B cell (primary cell): Measurements from ENCODE around the gene PCDH15. TPM values are rescaled to one million over a fixed set of nuclear protein-coding genes. Genes with fewer than 3 reads are reported as not detected.

Experiments
- ATAC-seq: fragments of 200-7000 bp; cut with Tn5 transposase; one replicate; pipeline ENCODE4 v1.10.0; 2021; ENCODE audit warnings: low read depth, mild to moderate bottlenecking, moderate number of reproducible peaks, moderate library complexity
- CTCF ChIA-PET: fragments of 350-600 bp; sonication (Branson Sonifier 250); formaldehyde crosslinking; loops from one replicate; lab custom pipeline; 2021; ENCODE audit warnings: antibody characterized with exemption, inconsistent platforms; lab: Charles Lee
- POLR2A ChIA-PET: fragments of 350-600 bp; sonication (Branson Sonifier 250); formaldehyde crosslinking; loops from one replicate; lab custom pipeline; 2021; ENCODE audit warnings: antibody characterized with exemption; lab: Charles Lee
- DNase-seq: peaks from one replicate; pipeline ENCODE4 v3.0.0; 2013
- H2AFZ ChIP-seq: 2 replicates; pipeline ENCODE4 v1.6.1; 2012; ENCODE audit warnings: mild to moderate bottlenecking, low read depth, low read length; ENCODE audit not compliant: insufficient read depth, poor library complexity, severe bottlenecking
- H3K27ac ChIP-seq, 2 donors: 1 replicate in 1 of 2; 2 replicates in 1 of 2; pipeline ENCODE4 v1.5.1; 2012 to 2013; ENCODE audit warnings: low read length in 2 of 2, mild to moderate bottlenecking in 2 of 2, moderate library complexity in 1 of 2
- H3K27me3 ChIP-seq, 4 experiments: fragments of 200-600 bp in 1 of 4; sonication (generic) in 1 of 4; replicated peaks in 1 of 4; 1 replicate in 2 of 4; 2 replicates in 2 of 4; pipeline versions ENCODE4 v1.6.1 to v1.7.0; 2013 to 2016; ENCODE audit warnings: low read length in 3 of 4, mild to moderate bottlenecking in 2 of 4, mixed read lengths in 1 of 4, moderate library complexity in 1 of 4; ENCODE audit not compliant: insufficient read depth in 4 of 4, control insufficient read depth in 3 of 4; ENCODE audit errors: control extremely low read depth in 1 of 4
- H3K36me3 ChIP-seq, 2 experiments: replicated peaks in 1 of 2; 1 replicate in 1 of 2; 2 replicates in 1 of 2; pipeline versions ENCODE4 v1.6.1 to v1.7.1; 2013; ENCODE audit warnings: low read length in 1 of 2; ENCODE audit not compliant: insufficient read depth in 2 of 2, control insufficient read depth in 1 of 2; ENCODE audit errors: control extremely low read depth in 1 of 2, extremely low read depth in 1 of 2
- H3K4me1 ChIP-seq, 2 donors: fragments of 200-600 bp in 1 of 2; sonication (generic) in 1 of 2; 1 replicate in 1 of 2; 2 replicates in 1 of 2; pipeline versions ENCODE4 v1.5.1 to v1.6.1; 2013 to 2017; ENCODE audit warnings: low read length in 2 of 2; ENCODE audit not compliant: control insufficient read depth in 2 of 2, insufficient read depth in 2 of 2
- H3K4me2 ChIP-seq: replicated peaks from 2 replicates; pipeline ENCODE3; 2012; ENCODE audit warnings: mild to moderate bottlenecking, low read depth, low read length; ENCODE audit not compliant: poor library complexity, severe bottlenecking
- H3K4me3 ChIP-seq, 5 experiments: fragments of 200-600 bp in 1 of 5; sonication (generic) in 1 of 5; 1 replicate in 3 of 5; 2 replicates in 2 of 5; pipeline versions ENCODE4 v1.5.1 to v1.7.0; 2011 to 2016; ENCODE audit warnings: low read length in 4 of 5, mild to moderate bottlenecking in 4 of 5, low read depth in 2 of 5, control low read depth in 1 of 5, moderate library complexity in 1 of 5; ENCODE audit not compliant: insufficient read depth in 1 of 5; ENCODE audit errors: control extremely low read depth in 1 of 5, extremely low read depth in 1 of 5
- H3K79me2 ChIP-seq: fragments of 200-600 bp; sonication (generic); one replicate; pipeline ENCODE4 v1.6.0; 2016; ENCODE audit warnings: low read length; ENCODE audit not compliant: control insufficient read depth, insufficient read depth
- H3K9ac ChIP-seq: fragments of 200-600 bp; sonication (generic); 2 replicates; pipeline ENCODE4 v1.6.1; 2017; ENCODE audit warnings: mild to moderate bottlenecking, low read length, moderate library complexity
- H3K9me3 ChIP-seq, 3 donors: one replicate each; pipeline versions ENCODE4 v1.6.1 to v1.7.1; 2013; ENCODE audit warnings: low read length in 2 of 3; ENCODE audit not compliant: control insufficient read depth in 2 of 3, insufficient read depth in 1 of 3; ENCODE audit errors: control extremely low read depth in 1 of 3
- H4K20me1 ChIP-seq: 2 replicates; pipeline ENCODE4 v1.6.0; 2012; ENCODE audit warnings: mild to moderate bottlenecking, low read length; ENCODE audit not compliant: insufficient read depth, control insufficient read depth, poor library complexity, severe bottlenecking
- H3K27ac Mint-ChIP-seq: one replicate; pipeline ENCODE4 v1.8.0; 2021; ENCODE audit warnings: mixed read lengths
- H3K27me3 Mint-ChIP-seq: one replicate; pipeline ENCODE4 v1.8.0; 2021; ENCODE audit warnings: mixed read lengths
- H3K4me1 Mint-ChIP-seq: one replicate; pipeline ENCODE4 v1.8.0; 2021; ENCODE audit warnings: mixed read lengths
- H3K4me3 Mint-ChIP-seq: one replicate; pipeline ENCODE4 v1.8.0; 2021; ENCODE audit warnings: mixed read lengths
- H3K9me3 Mint-ChIP-seq: one replicate; pipeline ENCODE4 v1.8.0; 2022; ENCODE audit warnings: mixed read lengths; ENCODE audit not compliant: insufficient read depth
- CTCF ChIP-seq: fragments of 200-600 bp; IDR thresholded peaks from one replicate; pipeline ENCODE4 v1.8.0; 2022; ENCODE audit warnings: antibody characterized with exemption, mild to moderate bottlenecking
- EZH2 ChIP-seq: IDR thresholded peaks from 2 replicates; pipeline ENCODE4 v1.6.1; 2012; ENCODE audit warnings: borderline replicate concordance, low read depth, mild to moderate bottlenecking, moderate library complexity, low read length; ENCODE audit not compliant: insufficient read depth, poor library complexity, severe bottlenecking
- WGBS: methylation state at CpG from one replicate; pipeline ENCODE4 v1.1.5; 2013; ENCODE audit warnings: missing lambda C conversion rate; ENCODE audit not compliant: insufficient coverage; 5-methylcytosine and 5-hydroxymethylcytosine counted together
- intact Hi-C: fragments of 100-400 bp; cut with micrococcal nuclease; formaldehyde crosslinking; loops from one replicate; pipeline ENCODE4 v1.10.0; 2022
- polyA plus RNA-seq: library from polyadenylated mRNA; depleted of rRNA; stranded (reverse); fragments of >200 nt; gene quantifications from 2 replicates; pipeline ENCODE4 v1.2.3, GENCODE V29; 2012
- total RNA-seq, 2 donors: library from RNA; stranded (reverse); fragments of 120-200 nt in 1 of 2; gene quantifications; 1 replicate in 1 of 2; 2 replicates in 1 of 2; pipeline versions ENCODE4 v1.2.3 to v1.2.4, GENCODE V29; 2013 to 2022

The PCDH15 gene
- total and polyA plus RNA-seq, 2 donors (not counting 1 experiment from before 2014, with no cell fraction given) = not detected

- no peaks in the 10 kb centered on the region for H3K36me3 ChIP-seq
- no peaks in the 10 kb centered on the region for H3K27me3 ChIP-seq
- ChIA-PET CTCF (interaction anchor here (0.7 kb wide), 1 partner anchor 1102 kb away, joined by 3 read pairs; no protein-coding TSS in a partner anchor), POLR2A (no interaction called here)
- H3K4me2 ChIP-seq = no peak overlapping the region
- no peak for DNase-seq
- H3K4me1 ChIP-seq = no peaks in the 10 kb centered on the region
- Mint-ChIP-seq H3K4me1 (no peaks in the 10 kb centered on the region), H3K27ac (no peak overlapping the region), H3K27me3 (no peaks in the 10 kb centered on the region), H3K9me3 (peaks cover 2% of the 10 kb centered on the region), H3K4me3 (no peak overlapping the region)
- TF ChIP-seq EZH2 = no peak
- no peak for TF ChIP-seq CTCF
- no peaks in the 10 kb centered on the region for H4K20me1 ChIP-seq
- no peak for ATAC-seq
- H3K9me3 ChIP-seq = no peaks in the 10 kb centered on the region
- H2AFZ ChIP-seq = no peak overlapping the region
- H3K79me2 ChIP-seq = no peaks in the 10 kb centered on the region
- intact Hi-C loops = no loop called here
- no peak overlapping the region for H3K4me3 ChIP-seq
- no peak overlapping the region for H3K27ac ChIP-seq
- no peak overlapping the region for H3K9ac ChIP-seq
- WGBS = no CpG with 5 or more reads among the region's 1 CpG
Measured at GRCh38 chr10:54363390-54363789, 437.6 kb downstream of the PCDH15 start.

- Histone ChIP-seq H3K27ac (no peak overlapping the region), H4K20me1 (no peaks in the 10 kb centered on the region), H2AFZ (no peak overlapping the region), H3K4me3 (no peak overlapping the region), H3K36me3 (no peaks in the 10 kb centered on the region), H3K4me2 (no peak overlapping the region), H3K9me3 (peaks cover 1 to 8% (median 5%) of the 10 kb centered on the region in 3 donors), H3K79me2 (no peaks in the 10 kb centered on the region), H3K27me3 (no peaks in the 10 kb centered on the region), H3K9ac (no peak overlapping the region), H3K4me1 (no peaks in the 10 kb centered on the region)
- DNase-seq (no peak), ATAC-seq (no peak)
- TF ChIP-seq EZH2 = no peak
- TF ChIP-seq CTCF = no peak
- CTCF ChIA-PET = no interaction called here
- Mint-ChIP-seq H3K27me3 (no peaks in the 10 kb centered on the region), H3K9me3 (peaks cover 3% of the 10 kb centered on the region), H3K4me3 (no peak overlapping the region), H3K4me1 (no peaks in the 10 kb centered on the region), H3K27ac (no peak overlapping the region)
- intact Hi-C loops = no loop called here
- WGBS = 70% methylated on average over 2 of the region's 2 CpGs
- POLR2A ChIA-PET = no interaction called here
Measured at GRCh38 chr10:54342058-54342457, 459.0 kb downstream of the PCDH15 start.
